Measurements from ENCODE around the gene SCNN1B.

DNA sequence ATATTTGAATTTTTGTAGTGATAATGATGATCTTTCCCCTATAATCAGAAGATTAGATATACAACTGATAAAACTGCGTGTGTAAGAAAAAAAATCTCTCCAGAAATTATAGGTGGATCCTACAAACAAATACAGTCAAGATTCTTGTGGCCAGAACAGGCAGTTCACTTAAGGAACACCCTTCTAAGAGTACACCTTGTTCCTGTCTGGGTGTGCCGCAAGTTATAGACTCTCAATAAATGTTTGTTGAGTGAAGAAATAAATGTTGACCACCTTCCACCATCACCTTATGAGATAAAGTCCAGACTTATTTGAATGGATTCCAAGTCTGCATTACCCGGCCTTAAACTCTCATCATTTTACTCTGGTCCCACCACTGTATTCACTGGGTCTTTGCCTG, 45.7 kb upstream of the SCNN1B start:
- no peak for TF ChIP-seq POLR2A (IDR thresholded peaks at IDR 0.05)
- TF ChIP-seq, protein P1, sequence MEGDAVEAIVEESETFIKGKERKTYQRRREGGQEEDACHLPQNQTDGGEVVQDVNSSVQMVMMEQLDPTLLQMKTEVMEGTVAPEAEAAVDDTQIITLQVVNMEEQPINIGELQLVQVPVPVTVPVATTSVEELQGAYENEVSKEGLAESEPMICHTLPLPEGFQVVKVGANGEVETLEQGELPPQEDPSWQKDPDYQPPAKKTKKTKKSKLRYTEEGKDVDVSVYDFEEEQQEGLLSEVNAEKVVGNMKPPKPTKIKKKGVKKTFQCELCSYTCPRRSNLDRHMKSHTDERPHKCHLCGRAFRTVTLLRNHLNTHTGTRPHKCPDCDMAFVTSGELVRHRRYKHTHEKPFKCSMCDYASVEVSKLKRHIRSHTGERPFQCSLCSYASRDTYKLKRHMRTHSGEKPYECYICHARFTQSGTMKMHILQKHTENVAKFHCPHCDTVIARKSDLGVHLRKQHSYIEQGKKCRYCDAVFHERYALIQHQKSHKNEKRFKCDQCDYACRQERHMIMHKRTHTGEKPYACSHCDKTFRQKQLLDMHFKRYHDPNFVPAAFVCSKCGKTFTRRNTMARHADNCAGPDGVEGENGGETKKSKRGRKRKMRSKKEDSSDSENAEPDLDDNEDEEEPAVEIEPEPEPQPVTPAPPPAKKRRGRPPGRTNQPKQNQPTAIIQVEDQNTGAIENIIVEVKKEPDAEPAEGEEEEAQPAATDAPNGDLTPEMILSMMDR (IDR thresholded peaks at IDR 0.05): no peak
- TF ChIP-seq POLR2AphosphoS5 (IDR thresholded peaks at IDR 0.05): peak; percentile 63
